Measurements from ENCODE around the gene PANX1.

Gene PANX1

DNA sequence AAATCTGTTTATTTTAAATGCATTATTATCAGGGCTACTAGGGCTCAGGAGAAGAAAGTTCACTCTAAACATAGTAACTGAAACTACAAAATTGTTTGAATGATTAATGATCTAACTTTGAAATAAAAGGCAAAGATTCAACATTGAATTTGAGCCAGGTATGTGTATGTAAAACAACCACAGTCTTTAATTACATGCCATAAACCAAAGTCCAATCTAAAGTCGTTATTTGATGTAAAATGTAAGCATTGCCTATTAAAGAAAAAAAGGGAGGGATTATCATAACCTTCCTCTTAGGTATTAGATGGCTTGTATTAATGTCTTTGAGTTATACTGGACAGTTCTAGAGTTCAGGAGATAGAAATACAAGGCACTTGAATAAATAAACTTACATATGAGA is 25.2 kb upstream of the PANX1 start:
- no peak overlapping the region for H3K4me3 ChIP-seq (ENCODE audit: low read length)
- TF ChIP-seq, protein P1, sequence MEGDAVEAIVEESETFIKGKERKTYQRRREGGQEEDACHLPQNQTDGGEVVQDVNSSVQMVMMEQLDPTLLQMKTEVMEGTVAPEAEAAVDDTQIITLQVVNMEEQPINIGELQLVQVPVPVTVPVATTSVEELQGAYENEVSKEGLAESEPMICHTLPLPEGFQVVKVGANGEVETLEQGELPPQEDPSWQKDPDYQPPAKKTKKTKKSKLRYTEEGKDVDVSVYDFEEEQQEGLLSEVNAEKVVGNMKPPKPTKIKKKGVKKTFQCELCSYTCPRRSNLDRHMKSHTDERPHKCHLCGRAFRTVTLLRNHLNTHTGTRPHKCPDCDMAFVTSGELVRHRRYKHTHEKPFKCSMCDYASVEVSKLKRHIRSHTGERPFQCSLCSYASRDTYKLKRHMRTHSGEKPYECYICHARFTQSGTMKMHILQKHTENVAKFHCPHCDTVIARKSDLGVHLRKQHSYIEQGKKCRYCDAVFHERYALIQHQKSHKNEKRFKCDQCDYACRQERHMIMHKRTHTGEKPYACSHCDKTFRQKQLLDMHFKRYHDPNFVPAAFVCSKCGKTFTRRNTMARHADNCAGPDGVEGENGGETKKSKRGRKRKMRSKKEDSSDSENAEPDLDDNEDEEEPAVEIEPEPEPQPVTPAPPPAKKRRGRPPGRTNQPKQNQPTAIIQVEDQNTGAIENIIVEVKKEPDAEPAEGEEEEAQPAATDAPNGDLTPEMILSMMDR (IDR thresholded peaks at IDR 0.05; ENCODE audit: insufficient read depth, low read depth, low read length, missing control alignments) = no peak
- no peak for DNase-seq (ENCODE audit: low read depth)

DNA sequence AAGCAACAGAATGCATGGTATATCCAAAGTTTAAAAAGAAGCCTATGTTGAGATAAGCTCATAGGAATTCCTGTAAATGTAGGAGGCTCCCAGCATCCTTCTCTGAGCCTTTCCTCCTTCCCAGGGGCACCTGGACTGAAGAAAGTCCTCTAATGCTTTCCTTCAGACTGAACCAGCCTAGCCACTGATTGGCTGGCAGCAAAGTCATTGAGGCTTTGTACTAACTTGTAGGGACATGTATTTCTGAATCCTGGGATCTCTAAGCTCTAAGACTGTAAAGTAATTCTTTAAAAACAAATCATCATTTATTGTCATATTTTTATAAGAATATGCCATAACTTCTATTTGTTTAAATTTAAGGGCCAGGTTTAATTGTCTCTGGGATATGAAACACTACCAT is 23.9 kb upstream of the PANX1 start:
- TF ChIP-seq, protein P1 (IDR thresholded peaks at IDR 0.05; ENCODE audit: insufficient read depth, low read depth, low read length, missing control alignments) = no peak
- DNase-seq (ENCODE audit: low read depth) = peak; percentile 76
- no peak overlapping the region for H3K4me3 ChIP-seq (ENCODE audit: low read length)

DNA sequence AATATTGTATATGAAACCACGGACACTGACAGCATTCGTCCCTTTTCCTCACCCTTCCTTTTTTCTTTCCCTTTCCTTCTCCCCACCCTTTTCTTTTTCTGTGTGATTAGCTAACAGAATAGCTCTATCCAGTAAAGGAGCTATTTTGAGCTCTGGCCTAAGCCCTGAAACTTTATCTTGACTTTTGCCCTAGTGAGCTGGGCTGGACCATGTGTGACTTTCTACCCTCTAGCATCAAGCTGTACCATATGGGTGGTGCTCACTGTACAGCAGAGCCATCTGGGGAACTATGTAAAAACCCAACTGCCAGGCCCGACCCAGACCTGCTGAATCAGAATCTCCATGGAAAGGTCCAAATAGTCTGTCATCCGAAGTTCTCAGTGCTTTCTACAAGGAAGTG is 21.9 kb upstream of the PANX1 start:
- TF ChIP-seq, protein P1 (IDR thresholded peaks at IDR 0.05; ENCODE audit: insufficient read depth, low read depth, low read length, missing control alignments) = no peak
- no peak for DNase-seq (ENCODE audit: low read depth)
- no peak overlapping the region for H3K4me3 ChIP-seq (ENCODE audit: low read length)

DNA sequence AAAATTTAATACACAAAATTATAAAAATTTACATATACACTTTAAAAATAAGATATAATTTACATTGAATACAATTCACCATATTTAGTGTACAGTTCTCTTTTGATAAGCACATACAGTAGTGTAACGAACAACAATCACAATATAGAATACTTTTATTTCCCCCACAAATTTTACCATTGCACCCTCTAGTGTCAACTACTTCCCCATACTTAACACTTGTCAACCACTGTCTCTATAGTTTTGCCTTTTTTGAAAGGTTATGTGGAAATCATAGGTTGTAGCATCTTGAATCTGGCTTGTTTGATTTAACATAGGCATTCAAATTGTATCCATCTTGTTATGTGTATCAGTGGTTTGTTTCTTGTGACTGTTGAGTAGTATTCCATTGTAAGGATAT is 21.3 kb upstream of the PANX1 start:
- TF ChIP-seq, protein P1 (IDR thresholded peaks at IDR 0.05; ENCODE audit: insufficient read depth, low read depth, low read length, missing control alignments) = peak; percentile 7
- no peak for DNase-seq (ENCODE audit: low read depth)
- H3K4me3 ChIP-seq (ENCODE audit: low read length) = no peak overlapping the region

DNA sequence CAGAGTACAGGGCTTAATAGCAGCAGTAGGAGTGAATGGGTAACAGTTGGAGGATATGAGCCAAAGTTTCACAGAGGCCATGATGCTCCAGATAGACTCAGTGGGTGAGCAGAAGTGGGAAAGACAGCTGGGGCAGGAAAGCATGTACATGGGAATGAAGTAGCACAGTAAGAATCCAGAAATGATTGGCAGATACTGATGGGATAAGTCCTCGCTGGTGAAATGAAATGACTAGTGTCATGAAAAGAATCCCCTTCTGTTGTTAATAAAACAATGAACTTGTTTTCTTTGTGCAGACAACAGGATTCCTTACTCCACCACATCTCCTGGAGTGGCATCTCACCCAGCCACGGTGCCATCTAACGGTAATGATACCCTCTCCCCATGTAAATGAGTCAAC is 17.4 kb upstream of the PANX1 start:
- TF ChIP-seq, protein P1 (IDR thresholded peaks at IDR 0.05; ENCODE audit: insufficient read depth, low read depth, low read length, missing control alignments) = no peak
- no peak for DNase-seq (ENCODE audit: low read depth)
- H3K4me3 ChIP-seq (ENCODE audit: low read length) = no peak overlapping the region

DNA sequence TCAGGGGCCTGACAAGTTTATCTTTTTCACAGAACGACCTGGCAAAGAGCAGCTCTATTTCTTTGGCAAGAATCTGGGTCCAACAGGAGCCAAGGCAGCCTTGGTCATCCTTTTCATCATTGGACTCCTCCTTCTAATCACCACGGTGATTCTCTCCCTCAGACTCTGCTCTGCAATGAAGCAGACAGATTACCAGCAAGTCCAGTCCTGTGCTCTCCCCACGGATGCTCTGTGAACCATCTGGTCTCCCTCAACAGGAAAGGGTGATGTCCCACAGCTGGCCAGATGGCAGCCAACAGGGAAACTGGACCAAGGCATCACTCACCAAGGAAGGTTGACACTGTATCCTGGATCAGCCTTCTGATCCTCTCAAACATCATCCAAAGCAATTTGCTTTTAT is 17.0 kb upstream of the PANX1 start:
- DNase-seq (ENCODE audit: low read depth) = peak; percentile 42
- TF ChIP-seq, protein P1 (IDR thresholded peaks at IDR 0.05; ENCODE audit: insufficient read depth, low read depth, low read length, missing control alignments) = no peak
- H3K4me3 ChIP-seq (ENCODE audit: low read length) = no peak overlapping the region

DNA sequence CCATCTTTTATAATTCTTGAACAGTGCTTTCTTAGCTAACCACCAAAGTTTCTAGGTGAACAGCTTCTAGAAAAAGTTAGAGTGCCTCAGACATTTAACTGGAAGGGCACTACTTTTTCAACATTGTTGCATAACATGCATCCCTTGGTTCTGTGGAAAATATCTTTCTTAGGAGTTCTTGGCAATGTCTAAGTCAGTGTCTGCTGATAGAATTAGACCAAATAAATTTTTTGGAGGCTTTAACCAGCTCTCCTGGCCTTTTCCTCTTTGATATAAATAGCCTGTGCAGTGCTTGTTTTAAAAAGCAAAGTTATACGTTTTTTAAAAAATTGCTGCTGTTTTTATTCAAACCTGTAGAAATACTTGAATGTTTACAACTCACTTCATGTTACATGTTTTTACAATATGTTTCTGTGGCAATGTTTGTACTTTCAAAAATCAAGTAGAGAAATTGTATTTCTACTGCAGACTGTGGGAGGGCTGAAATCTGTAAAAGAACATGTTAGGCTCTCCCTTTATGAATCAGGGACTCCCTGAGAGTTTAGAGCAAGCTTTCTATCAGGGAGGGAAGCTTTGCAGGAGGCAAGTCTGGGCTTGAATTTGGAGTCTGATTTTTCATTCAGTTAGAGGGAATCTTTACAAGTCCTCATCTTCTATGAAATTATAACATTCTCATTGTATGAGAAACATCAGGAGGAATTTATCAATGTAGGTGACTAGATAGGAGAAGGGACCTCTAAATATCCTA is 16.3 kb upstream of the PANX1 start:
- DNase-seq (ENCODE audit: low read depth) = peak; percentile 82
- no peak overlapping the region for H3K4me3 ChIP-seq (ENCODE audit: low read length)
- TF ChIP-seq, protein P1 (IDR thresholded peaks at IDR 0.05; ENCODE audit: insufficient read depth, low read depth, low read length, missing control alignments) = no peak
